Measurements from ENCODE around the gene PAK5. TPM values are rescaled to one million over a fixed set of nuclear protein-coding genes. Genes with fewer than 3 reads are reported as not detected.

PAK5 gene
- total RNA-seq, 1 experiment from 2014 or later = not detected

DNA sequence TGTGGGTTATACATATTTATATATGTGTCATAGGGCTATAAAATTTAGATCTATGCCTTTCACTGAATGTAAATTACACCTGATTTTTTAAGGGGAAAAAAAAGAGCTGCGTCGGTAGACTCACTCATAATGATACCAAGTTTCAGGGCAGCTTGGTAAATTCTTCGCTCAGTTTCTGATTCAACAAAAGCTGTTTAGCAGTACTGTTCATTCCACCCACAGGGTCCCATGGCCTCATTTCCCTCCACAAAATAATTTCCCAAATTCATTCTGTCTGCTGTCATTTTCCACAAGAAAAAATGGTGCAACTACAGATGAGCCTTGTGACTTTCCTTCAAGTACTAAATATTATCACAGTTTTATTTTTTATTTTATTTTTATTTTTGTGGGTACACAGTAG is 63.7 kb downstream of the PAK5 start (continued):
- TF ChIP-seq SRF (IDR thresholded peaks at IDR 0.05; ENCODE audit: low read depth) (no peak), EZH2phosphoT487 (IDR thresholded peaks at IDR 0.05; ENCODE audit: borderline replicate concordance) (no peak), ZFX (IDR thresholded peaks at IDR 0.05) (no peak), EZH2 (IDR thresholded peaks at IDR 0.05) (no peak)
- TF ChIP-seq, protein P1, sequence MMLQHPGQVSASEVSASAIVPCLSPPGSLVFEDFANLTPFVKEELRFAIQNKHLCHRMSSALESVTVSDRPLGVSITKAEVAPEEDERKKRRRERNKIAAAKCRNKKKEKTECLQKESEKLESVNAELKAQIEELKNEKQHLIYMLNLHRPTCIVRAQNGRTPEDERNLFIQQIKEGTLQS (IDR thresholded peaks at IDR 0.05) = no peak
- TF ChIP-seq, protein P2, sequence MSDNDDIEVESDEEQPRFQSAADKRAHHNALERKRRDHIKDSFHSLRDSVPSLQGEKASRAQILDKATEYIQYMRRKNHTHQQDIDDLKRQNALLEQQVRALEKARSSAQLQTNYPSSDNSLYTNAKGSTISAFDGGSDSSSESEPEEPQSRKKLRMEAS (IDR thresholded peaks at IDR 0.05) = no peak

DNA sequence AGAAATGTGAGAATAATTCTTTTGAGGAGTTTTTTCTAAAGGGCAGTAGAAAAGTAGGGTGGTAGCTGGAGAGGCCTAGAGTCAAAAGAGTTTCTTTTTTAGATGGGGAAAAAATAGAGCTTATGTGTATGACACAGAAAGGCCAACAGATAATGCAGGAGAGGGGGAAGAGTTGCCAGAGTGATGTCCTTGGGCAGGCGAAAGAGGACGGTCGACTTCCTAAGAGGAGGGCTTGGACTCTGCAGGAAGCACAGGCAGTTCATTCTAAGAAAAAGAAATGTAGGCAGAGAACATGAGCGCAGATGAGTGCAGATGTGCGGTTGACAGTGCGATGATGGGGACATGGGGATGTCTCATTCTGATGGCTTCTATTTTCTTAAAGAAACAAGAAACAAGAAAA is 68.9 kb downstream of the PAK5 start:
- Histone ChIP-seq H3K9ac (ENCODE audit: low read length) (no peak overlapping the region), H4K20me1 (ENCODE audit: insufficient read depth) (no peaks in the 10 kb centered on the region), H3K4me1 (ENCODE audit: control insufficient read depth in 1 of 2, insufficient read depth in 2 of 2, low read length in 2 of 2) (no peaks in the 10 kb centered on the region), H3K9me3 (ENCODE audit: control insufficient read depth in 1 of 2, insufficient read depth in 1 of 2, low read depth in 1 of 2, low read length in 2 of 2) (no peaks in the 10 kb centered on the region), H3K36me3 (ENCODE audit: control insufficient read depth in 1 of 2, insufficient read depth in 2 of 2, low read length in 2 of 2) (no peaks in the 10 kb centered on the region), H3K4me3 (replicated peaks in 1 of 2; ENCODE audit: low read depth in 1 of 2, low read length in 2 of 2) (no peak overlapping the region), H2AFZ (ENCODE audit: low read depth, low read length, poor library complexity, severe bottlenecking) (no peak overlapping the region), H3K4me2 (ENCODE audit: low read length) (no peak overlapping the region), H3K79me2 (ENCODE audit: insufficient read depth, low read length) (no peaks in the 10 kb centered on the region), H3K27me3 (ENCODE audit: insufficient read depth, low read length) (no peaks in the 10 kb centered on the region), H3K27ac (ENCODE audit: low read depth, low read length) (no peak overlapping the region), H3K9me2 (ENCODE audit: insufficient read depth) (no peaks in the 10 kb centered on the region)
- ChIA-PET POLR2A (no interaction called here), CTCF (no interaction called here), RAD21 (ENCODE audit: low non-redundant PET in 1 of 2, low total read pairs in 2 of 2, uncharacterized antibody in 2 of 2, unreplicated experiment in 2 of 2) (no interaction called here)
- DNase-seq (ENCODE audit: low read depth, low spot score) (no peak), ATAC-seq (no peak)
- BruUV-seq (replicated peaks) = no TSS peak
- TF ChIP-seq, protein P3, sequence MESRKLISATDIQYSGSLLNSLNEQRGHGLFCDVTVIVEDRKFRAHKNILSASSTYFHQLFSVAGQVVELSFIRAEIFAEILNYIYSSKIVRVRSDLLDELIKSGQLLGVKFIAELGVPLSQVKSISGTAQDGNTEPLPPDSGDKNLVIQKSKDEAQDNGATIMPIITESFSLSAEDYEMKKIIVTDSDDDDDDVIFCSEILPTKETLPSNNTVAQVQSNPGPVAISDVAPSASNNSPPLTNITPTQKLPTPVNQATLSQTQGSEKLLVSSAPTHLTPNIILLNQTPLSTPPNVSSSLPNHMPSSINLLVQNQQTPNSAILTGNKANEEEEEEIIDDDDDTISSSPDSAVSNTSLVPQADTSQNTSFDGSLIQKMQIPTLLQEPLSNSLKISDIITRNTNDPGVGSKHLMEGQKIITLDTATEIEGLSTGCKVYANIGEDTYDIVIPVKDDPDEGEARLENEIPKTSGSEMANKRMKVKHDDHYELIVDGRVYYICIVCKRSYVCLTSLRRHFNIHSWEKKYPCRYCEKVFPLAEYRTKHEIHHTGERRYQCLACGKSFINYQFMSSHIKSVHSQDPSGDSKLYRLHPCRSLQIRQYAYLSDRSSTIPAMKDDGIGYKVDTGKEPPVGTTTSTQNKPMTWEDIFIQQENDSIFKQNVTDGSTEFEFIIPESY (IDR thresholded peaks at IDR 0.05; ENCODE audit: extremely low read depth, insufficient replicate concordance, low read length) = no peak
- TF ChIP-seq EGR1 (IDR thresholded peaks at IDR 0.05; ENCODE audit: low read depth) (no peak), SP1 (IDR thresholded peaks at IDR 0.05; ENCODE audit: low read depth) (no peak)
- TF ChIP-seq, protein P4, sequence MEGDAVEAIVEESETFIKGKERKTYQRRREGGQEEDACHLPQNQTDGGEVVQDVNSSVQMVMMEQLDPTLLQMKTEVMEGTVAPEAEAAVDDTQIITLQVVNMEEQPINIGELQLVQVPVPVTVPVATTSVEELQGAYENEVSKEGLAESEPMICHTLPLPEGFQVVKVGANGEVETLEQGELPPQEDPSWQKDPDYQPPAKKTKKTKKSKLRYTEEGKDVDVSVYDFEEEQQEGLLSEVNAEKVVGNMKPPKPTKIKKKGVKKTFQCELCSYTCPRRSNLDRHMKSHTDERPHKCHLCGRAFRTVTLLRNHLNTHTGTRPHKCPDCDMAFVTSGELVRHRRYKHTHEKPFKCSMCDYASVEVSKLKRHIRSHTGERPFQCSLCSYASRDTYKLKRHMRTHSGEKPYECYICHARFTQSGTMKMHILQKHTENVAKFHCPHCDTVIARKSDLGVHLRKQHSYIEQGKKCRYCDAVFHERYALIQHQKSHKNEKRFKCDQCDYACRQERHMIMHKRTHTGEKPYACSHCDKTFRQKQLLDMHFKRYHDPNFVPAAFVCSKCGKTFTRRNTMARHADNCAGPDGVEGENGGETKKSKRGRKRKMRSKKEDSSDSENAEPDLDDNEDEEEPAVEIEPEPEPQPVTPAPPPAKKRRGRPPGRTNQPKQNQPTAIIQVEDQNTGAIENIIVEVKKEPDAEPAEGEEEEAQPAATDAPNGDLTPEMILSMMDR (IDR thresholded peaks at IDR 0.05 in 2 of 3, conservative IDR thresholded peaks at IDR 0.05 in 1 of 3; ENCODE audit: borderline replicate concordance in 1 of 3, insufficient read depth in 1 of 3, low read depth in 2 of 3, low read length in 2 of 3) = no peak
- intact Hi-C loops (cut with micrococcal nuclease) = no loop called here
